Adipocyte (in vitro differentiated cells): ENCODE measurements around the gene MACROD2.

Experiments used
- DNase-seq: peaks from one replicate; pipeline ENCODE4 v3.0.0-alpha.2; 2015; ENCODE audit warnings: low read depth
- H3K27me3 ChIP-seq: replicated peaks from 2 replicates; pipeline ENCODE4 v1.7.0; 2013; ENCODE audit warnings: mild to moderate bottlenecking, low read length, moderate library complexity; ENCODE audit not compliant: control insufficient read depth, insufficient read depth
- H3K36me3 ChIP-seq: 2 replicates; pipeline ENCODE4 v1.7.0; 2013; ENCODE audit warnings: low read length, mild to moderate bottlenecking, moderate library complexity; ENCODE audit not compliant: control insufficient read depth, insufficient read depth, severe bottlenecking
- H3K4me1 ChIP-seq: 2 replicates; pipeline ENCODE4 v1.7.0; 2013; ENCODE audit warnings: mild to moderate bottlenecking, low read length, moderate library complexity; ENCODE audit not compliant: control insufficient read depth, insufficient read depth
- H3K4me3 ChIP-seq: 2 replicates; pipeline ENCODE4 v1.7.0; 2013; ENCODE audit warnings: mild to moderate bottlenecking, low read length, moderate library complexity
- H3K9ac ChIP-seq: 2 replicates; pipeline ENCODE4 v1.7.0; 2013; ENCODE audit warnings: mild to moderate bottlenecking, low read length, moderate library complexity
- H3K9me3 ChIP-seq: 2 replicates; pipeline ENCODE4 v1.7.0; 2013; ENCODE audit warnings: mild to moderate bottlenecking, low read length, moderate library complexity; ENCODE audit not compliant: control insufficient read depth

The MACROD2 gene

GRCh38 chr20:14633507-14633906, 638.2 kb downstream of the MACROD2 start:
- H3K9ac ChIP-seq, result no peak overlapping the region
- no peaks in the 10 kb centered on the region for H3K4me1 ChIP-seq
- H3K27me3 ChIP-seq, result no peaks in the 10 kb centered on the region
- DNase-seq, result no peak
- no peaks in the 10 kb centered on the region for H3K9me3 ChIP-seq
- H3K36me3 ChIP-seq, result no peaks in the 10 kb centered on the region
- H3K4me3 ChIP-seq, result no peak overlapping the region

GRCh38 chr20:14634665-14635064, 639.3 kb downstream of the MACROD2 start:
- Histone ChIP-seq H3K4me1 (no peaks in the 10 kb centered on the region), H3K36me3 (no peaks in the 10 kb centered on the region), H3K9me3 (no peaks in the 10 kb centered on the region), H3K9ac (no peak overlapping the region), H3K27me3 (no peaks in the 10 kb centered on the region), H3K4me3 (no peak overlapping the region)
- peak; percentile 81 for DNase-seq

GRCh38 chr20:14637441-14637840, 642.1 kb downstream of the MACROD2 start:
- Histone ChIP-seq H3K9me3 (peaks cover 14% of the 10 kb centered on the region), H3K36me3 (no peaks in the 10 kb centered on the region), H3K9ac (no peak overlapping the region), H3K27me3 (no peaks in the 10 kb centered on the region), H3K4me1 (no peaks in the 10 kb centered on the region), H3K4me3 (no peak overlapping the region)
- DNase-seq, result no peak

- no peak overlapping the region for H3K4me3 ChIP-seq
- peaks cover 14% of the 10 kb centered on the region for H3K9me3 ChIP-seq
- H3K4me1 ChIP-seq, result no peaks in the 10 kb centered on the region
- no peaks in the 10 kb centered on the region for H3K27me3 ChIP-seq
- DNase-seq, result no peak
- no peak overlapping the region for H3K9ac ChIP-seq
- no peaks in the 10 kb centered on the region for H3K36me3 ChIP-seq
Observed at GRCh38 chr20:14643146-14643545, 647.8 kb downstream of the MACROD2 start.

- Histone ChIP-seq H3K9ac (no peak overlapping the region), H3K9me3 (peaks cover 14% of the 10 kb centered on the region), H3K36me3 (no peaks in the 10 kb centered on the region), H3K4me1 (no peaks in the 10 kb centered on the region), H3K4me3 (no peak overlapping the region), H3K27me3 (no peaks in the 10 kb centered on the region)
- no peak for DNase-seq
Observed at GRCh38 chr20:14643556-14643955, 648.2 kb downstream of the MACROD2 start.

GRCh38 chr20:14644306-14645097, 649.2 kb downstream of the MACROD2 start:
- no peak overlapping the region for H3K9ac ChIP-seq

GRCh38 chr20:14647016-14647415, 651.7 kb downstream of the MACROD2 start:
- Histone ChIP-seq H3K27me3 (no peaks in the 10 kb centered on the region), H3K4me1 (no peaks in the 10 kb centered on the region), H3K4me3 (no peak overlapping the region), H3K9me3 (peaks cover 3% of the 10 kb centered on the region), H3K36me3 (no peaks in the 10 kb centered on the region), H3K9ac (no peak overlapping the region)
- DNase-seq, result no peak

More at GRCh38 chr20:14644306-14645097, 649.2 kb downstream of the MACROD2 start:
- Histone ChIP-seq H3K4me3 (no peak overlapping the region), H3K27me3 (no peaks in the 10 kb centered on the region), H3K9me3 (peaks cover 14% of the 10 kb centered on the region), H3K36me3 (no peaks in the 10 kb centered on the region), H3K4me1 (no peaks in the 10 kb centered on the region)
- DNase-seq, result no peak

GRCh38 chr20:14649662-14650061, 654.3 kb downstream of the MACROD2 start:
- Histone ChIP-seq H3K4me1 (no peaks in the 10 kb centered on the region), H3K9ac (no peak overlapping the region), H3K4me3 (no peak overlapping the region), H3K9me3 (no peaks in the 10 kb centered on the region), H3K36me3 (no peaks in the 10 kb centered on the region), H3K27me3 (no peaks in the 10 kb centered on the region)
- DNase-seq, result no peak

GRCh38 chr20:14657266-14658005, 662.1 kb downstream of the MACROD2 start:
- H3K9ac ChIP-seq, result no peak overlapping the region
- H3K9me3 ChIP-seq, result no peaks in the 10 kb centered on the region
- no peaks in the 10 kb centered on the region for H3K27me3 ChIP-seq
- DNase-seq, result peak; percentile 71
- H3K4me3 ChIP-seq, result no peak overlapping the region
- no peaks in the 10 kb centered on the region for H3K36me3 ChIP-seq
- peaks cover 7% of the 10 kb centered on the region for H3K4me1 ChIP-seq

- H3K27me3 ChIP-seq, result no peaks in the 10 kb centered on the region
- no peak overlapping the region for H3K4me3 ChIP-seq
- no peak overlapping the region for H3K9ac ChIP-seq
- DNase-seq, result no peak
- H3K36me3 ChIP-seq, result no peaks in the 10 kb centered on the region
- H3K9me3 ChIP-seq, result no peaks in the 10 kb centered on the region
- no peaks in the 10 kb centered on the region for H3K4me1 ChIP-seq
Observed at GRCh38 chr20:14664101-14664500, 668.8 kb downstream of the MACROD2 start.

GRCh38 chr20:14666696-14667095, 671.4 kb downstream of the MACROD2 start:
- Histone ChIP-seq H3K9me3 (no peaks in the 10 kb centered on the region), H3K9ac (no peak overlapping the region), H3K4me3 (no peak overlapping the region), H3K4me1 (no peaks in the 10 kb centered on the region), H3K36me3 (no peaks in the 10 kb centered on the region), H3K27me3 (no peaks in the 10 kb centered on the region)
- DNase-seq, result no peak
